ENCODE data around the gene PHC2.
A peak's percentile ranks its signal among the peaks of the same experiment; 100 is the strongest.

The PHC2 gene, protein sequence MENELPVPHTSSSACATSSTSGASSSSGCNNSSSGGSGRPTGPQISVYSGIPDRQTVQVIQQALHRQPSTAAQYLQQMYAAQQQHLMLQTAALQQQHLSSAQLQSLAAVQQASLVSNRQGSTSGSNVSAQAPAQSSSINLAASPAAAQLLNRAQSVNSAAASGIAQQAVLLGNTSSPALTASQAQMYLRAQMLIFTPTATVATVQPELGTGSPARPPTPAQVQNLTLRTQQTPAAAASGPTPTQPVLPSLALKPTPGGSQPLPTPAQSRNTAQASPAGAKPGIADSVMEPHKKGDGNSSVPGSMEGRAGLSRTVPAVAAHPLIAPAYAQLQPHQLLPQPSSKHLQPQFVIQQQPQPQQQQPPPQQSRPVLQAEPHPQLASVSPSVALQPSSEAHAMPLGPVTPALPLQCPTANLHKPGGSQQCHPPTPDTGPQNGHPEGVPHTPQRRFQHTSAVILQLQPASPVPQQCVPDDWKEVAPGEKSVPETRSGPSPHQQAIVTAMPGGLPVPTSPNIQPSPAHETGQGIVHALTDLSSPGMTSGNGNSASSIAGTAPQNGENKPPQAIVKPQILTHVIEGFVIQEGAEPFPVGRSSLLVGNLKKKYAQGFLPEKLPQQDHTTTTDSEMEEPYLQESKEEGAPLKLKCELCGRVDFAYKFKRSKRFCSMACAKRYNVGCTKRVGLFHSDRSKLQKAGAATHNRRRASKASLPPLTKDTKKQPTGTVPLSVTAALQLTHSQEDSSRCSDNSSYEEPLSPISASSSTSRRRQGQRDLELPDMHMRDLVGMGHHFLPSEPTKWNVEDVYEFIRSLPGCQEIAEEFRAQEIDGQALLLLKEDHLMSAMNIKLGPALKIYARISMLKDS

DNA sequence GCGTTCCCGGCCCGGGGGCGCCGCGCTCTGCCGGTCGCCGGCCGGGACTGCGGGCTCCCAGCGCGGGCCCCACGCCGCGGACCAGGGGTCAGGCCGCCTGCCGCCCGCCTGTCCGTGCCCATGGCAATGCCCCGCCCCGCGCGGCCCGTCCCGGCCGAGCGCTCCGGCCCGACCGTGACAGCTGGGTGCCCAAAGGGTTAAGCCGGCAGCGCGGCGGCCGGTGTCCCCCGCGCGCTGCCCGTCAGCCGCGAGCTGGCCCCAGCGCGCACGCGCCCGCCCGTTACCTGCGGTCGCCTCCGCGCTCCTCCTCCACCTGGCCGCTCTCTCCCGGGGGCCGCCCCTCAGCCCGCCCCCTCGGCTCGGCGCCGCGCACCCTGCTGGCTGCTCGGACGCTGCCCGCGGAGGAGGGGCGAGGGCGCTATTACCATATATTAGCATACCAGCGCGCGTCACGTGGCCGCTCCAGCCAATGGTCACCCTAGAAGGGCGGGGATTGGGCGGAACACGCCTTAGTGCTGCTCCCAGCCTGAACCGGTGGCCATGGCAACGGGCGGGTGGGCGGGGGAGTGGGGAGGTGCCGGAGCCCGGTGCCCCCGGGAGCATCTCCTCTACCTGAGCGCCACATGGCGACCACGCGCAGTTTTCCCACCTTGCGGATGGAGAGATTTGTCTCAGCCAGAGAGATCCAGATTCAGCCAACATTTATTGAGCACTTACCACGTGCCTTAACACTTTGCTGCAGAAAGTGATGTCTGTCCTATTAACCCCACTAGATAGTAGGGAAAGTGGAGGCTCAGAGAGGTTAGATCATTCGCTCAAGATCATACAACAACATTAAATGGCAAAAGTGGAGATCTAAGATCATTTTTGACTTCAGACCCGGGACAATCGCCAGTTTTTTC lies at the start of gene PHC2:
Gene PHC2, minus strand, starts transcription at position 404 of the 902 bp plus-strand sequence. CDS start 55,556 bp downstream, outside the sequence.
- no peak for TF ChIP-seq TCF12 (IDR thresholded peaks at IDR 0.05; ENCODE audit: low read depth)
- no peak for TF ChIP-seq FOXM1 (IDR thresholded peaks at IDR 0.05; ENCODE audit: borderline replicate concordance, low read depth)
- peak; percentile 22; the same call in 1 of the 2 replicates for TF ChIP-seq TEAD4 (IDR thresholded peaks at IDR 0.05)
- no peak for TF ChIP-seq EGR1 (IDR thresholded peaks at IDR 0.05)
- TF ChIP-seq, protein P1, sequence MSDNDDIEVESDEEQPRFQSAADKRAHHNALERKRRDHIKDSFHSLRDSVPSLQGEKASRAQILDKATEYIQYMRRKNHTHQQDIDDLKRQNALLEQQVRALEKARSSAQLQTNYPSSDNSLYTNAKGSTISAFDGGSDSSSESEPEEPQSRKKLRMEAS (IDR thresholded peaks at IDR 0.05): peak; percentile 82; the same call in 1 of the 2 replicates
- TF ChIP-seq TAF1 (IDR thresholded peaks at IDR 0.05; ENCODE audit: low read depth): no peak
- TF ChIP-seq, protein P2, sequence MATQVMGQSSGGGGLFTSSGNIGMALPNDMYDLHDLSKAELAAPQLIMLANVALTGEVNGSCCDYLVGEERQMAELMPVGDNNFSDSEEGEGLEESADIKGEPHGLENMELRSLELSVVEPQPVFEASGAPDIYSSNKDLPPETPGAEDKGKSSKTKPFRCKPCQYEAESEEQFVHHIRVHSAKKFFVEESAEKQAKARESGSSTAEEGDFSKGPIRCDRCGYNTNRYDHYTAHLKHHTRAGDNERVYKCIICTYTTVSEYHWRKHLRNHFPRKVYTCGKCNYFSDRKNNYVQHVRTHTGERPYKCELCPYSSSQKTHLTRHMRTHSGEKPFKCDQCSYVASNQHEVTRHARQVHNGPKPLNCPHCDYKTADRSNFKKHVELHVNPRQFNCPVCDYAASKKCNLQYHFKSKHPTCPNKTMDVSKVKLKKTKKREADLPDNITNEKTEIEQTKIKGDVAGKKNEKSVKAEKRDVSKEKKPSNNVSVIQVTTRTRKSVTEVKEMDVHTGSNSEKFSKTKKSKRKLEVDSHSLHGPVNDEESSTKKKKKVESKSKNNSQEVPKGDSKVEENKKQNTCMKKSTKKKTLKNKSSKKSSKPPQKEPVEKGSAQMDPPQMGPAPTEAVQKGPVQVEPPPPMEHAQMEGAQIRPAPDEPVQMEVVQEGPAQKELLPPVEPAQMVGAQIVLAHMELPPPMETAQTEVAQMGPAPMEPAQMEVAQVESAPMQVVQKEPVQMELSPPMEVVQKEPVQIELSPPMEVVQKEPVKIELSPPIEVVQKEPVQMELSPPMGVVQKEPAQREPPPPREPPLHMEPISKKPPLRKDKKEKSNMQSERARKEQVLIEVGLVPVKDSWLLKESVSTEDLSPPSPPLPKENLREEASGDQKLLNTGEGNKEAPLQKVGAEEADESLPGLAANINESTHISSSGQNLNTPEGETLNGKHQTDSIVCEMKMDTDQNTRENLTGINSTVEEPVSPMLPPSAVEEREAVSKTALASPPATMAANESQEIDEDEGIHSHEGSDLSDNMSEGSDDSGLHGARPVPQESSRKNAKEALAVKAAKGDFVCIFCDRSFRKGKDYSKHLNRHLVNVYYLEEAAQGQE (IDR thresholded peaks at IDR 0.05; ENCODE audit: low read depth): no peak
- TF ChIP-seq YY1 (IDR thresholded peaks at IDR 0.05; ENCODE audit: low read depth): no peak
- no peak for TF ChIP-seq ZBTB7A (IDR thresholded peaks at IDR 0.05; ENCODE audit: low read depth)
- no peak for TF ChIP-seq NFIC (IDR thresholded peaks at IDR 0.05)
- no peak for TF ChIP-seq CEBPB (IDR thresholded peaks at IDR 0.05)
- TF ChIP-seq CREB1 (IDR thresholded peaks at IDR 0.05; ENCODE audit: low read depth): no peak
- TF ChIP-seq RAD21 (IDR thresholded peaks at IDR 0.05; ENCODE audit: low read depth): peak; percentile 30; the same call in 1 of the 2 replicates
- TF ChIP-seq EP300 (IDR thresholded peaks at IDR 0.05; ENCODE audit: borderline replicate concordance): no peak
- TF ChIP-seq, protein P3, sequence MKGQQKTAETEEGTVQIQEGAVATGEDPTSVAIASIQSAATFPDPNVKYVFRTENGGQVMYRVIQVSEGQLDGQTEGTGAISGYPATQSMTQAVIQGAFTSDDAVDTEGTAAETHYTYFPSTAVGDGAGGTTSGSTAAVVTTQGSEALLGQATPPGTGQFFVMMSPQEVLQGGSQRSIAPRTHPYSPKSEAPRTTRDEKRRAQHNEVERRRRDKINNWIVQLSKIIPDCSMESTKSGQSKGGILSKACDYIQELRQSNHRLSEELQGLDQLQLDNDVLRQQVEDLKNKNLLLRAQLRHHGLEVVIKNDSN (IDR thresholded peaks at IDR 0.05): peak; percentile 97

DNA sequence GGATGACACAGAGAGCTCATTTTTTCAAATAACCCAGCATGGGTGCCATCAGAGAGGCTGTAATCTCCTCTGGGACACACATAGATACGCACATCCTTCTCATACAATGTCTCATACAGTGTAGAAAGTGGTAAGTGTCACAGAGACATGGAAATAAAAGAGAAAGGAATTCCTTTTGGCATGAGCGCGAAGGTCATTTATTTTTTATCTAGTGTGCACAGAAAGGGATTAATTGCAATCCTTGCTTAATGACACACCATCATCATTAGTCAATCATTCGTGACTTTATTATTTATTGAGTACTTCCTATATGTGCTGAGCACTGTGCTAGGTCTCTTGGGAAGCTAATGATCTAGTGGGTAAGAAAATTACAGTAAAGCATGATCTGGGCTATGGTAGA lies 46.6 kb upstream of the PHC2 start:
- no peak for TF ChIP-seq NFIC (IDR thresholded peaks at IDR 0.05)
- no peak for TF ChIP-seq TEAD4 (IDR thresholded peaks at IDR 0.05)
- TF ChIP-seq FOXM1 (IDR thresholded peaks at IDR 0.05; ENCODE audit: borderline replicate concordance, low read depth): no peak
- TF ChIP-seq, protein P3 (IDR thresholded peaks at IDR 0.05): no peak
- TF ChIP-seq, protein P1 (IDR thresholded peaks at IDR 0.05): no peak

DNA sequence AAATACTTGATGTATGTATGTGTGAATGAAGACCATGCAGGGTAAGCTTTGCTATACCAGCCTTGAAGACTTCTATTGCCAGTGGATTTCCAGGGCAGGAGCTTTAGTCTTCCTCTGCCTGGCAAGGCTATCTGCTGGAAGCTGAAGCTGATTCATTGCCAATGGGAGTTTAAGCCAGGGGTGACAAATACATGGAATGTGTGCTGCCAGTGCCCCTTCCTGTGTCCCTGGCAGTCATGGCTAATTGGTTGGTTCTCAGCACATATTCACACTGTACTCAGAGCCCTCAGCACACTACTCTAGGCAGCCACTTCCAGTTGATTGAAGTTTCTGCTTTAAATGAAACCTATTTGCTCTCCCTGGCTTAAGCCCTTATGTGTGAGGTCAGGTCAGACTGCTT lies 43.0 kb upstream of the PHC2 start:
- TF ChIP-seq, protein P3 (IDR thresholded peaks at IDR 0.05): no peak
- TF ChIP-seq YY1 (IDR thresholded peaks at IDR 0.05; ENCODE audit: low read depth) (no peak), EP300 (IDR thresholded peaks at IDR 0.05; ENCODE audit: borderline replicate concordance) (no peak), ZBTB7A (IDR thresholded peaks at IDR 0.05; ENCODE audit: low read depth) (no peak), CREB1 (IDR thresholded peaks at IDR 0.05; ENCODE audit: low read depth) (no peak), EGR1 (IDR thresholded peaks at IDR 0.05) (no peak), RAD21 (IDR thresholded peaks at IDR 0.05; ENCODE audit: low read depth) (no peak), TAF1 (IDR thresholded peaks at IDR 0.05; ENCODE audit: low read depth) (no peak), CEBPB (IDR thresholded peaks at IDR 0.05) (no peak), TCF12 (IDR thresholded peaks at IDR 0.05; ENCODE audit: low read depth) (no peak)
- TF ChIP-seq, protein P1 (IDR thresholded peaks at IDR 0.05): no peak
- TF ChIP-seq, protein P2 (IDR thresholded peaks at IDR 0.05; ENCODE audit: low read depth): no peak
